Uterus (tissue), 4 donors: ENCODE data around the gene MAP2K7. TPM values are rescaled to one million over a fixed set of nuclear protein-coding genes. Genes with fewer than 3 reads are reported as not detected.

Experiments used
- DNase-seq, 2 donors: peaks; one replicate each; pipeline ENCODE4 v3.0.0-alpha.2; 2019 to 2020
- H3K27ac ChIP-seq, 2 donors: fragments of 200-600 bp; sonication (generic); 1 replicate in 1 of 2; 2 replicates in 1 of 2; pipeline ENCODE4 v1.5.1; 2016 to 2018
- H3K27me3 ChIP-seq, 2 donors: fragments of 200-600 bp; sonication (generic); one replicate each; pipeline ENCODE4 v1.5.1; 2018 to 2019; ENCODE audit warnings: control low read depth in 1 of 2
- H3K36me3 ChIP-seq, 2 donors: fragments of 200-600 bp; sonication (generic); one replicate each; pipeline ENCODE4 v1.5.1; 2019; ENCODE audit warnings: control low read depth in 1 of 2
- H3K4me1 ChIP-seq, 2 donors: fragments of 200-600 bp; sonication (generic); one replicate each; pipeline ENCODE4 v1.5.1; 2018 to 2019; ENCODE audit warnings: control low read depth in 1 of 2
- H3K4me3 ChIP-seq, 2 donors: fragments of 200-600 bp; sonication (generic); 1 replicate in 1 of 2; 2 replicates in 1 of 2; pipeline ENCODE4 v1.5.1; 2018 to 2019; ENCODE audit warnings: mild to moderate bottlenecking in 1 of 2
- H3K9me3 ChIP-seq, 2 donors: fragments of 200-600 bp; sonication (generic); one replicate each; pipeline ENCODE4 v1.5.1; 2019; ENCODE audit warnings: control low read depth in 1 of 2
- CTCF ChIP-seq, 4 experiments: fragments of 200-600 bp in 2 of 4; fragments of 450-650 bp in 2 of 4; sonication (generic) in 2 of 4; IDR thresholded peaks; one replicate each; pipeline ENCODE4 v1.5.1; 2016 to 2019; ENCODE audit warnings: antibody characterized with exemption in 4 of 4, mild to moderate bottlenecking in 2 of 4, moderate library complexity in 1 of 4
- POLR2A ChIP-seq, 2 donors: fragments of 450-650 bp; IDR thresholded peaks; one replicate each; pipeline ENCODE4 v1.6.1; 2016; ENCODE audit warnings: antibody characterized with exemption in 2 of 2, mild to moderate bottlenecking in 1 of 2, moderate library complexity in 1 of 2
- intact Hi-C: fragments of 100-400 bp; cut with DNase I; formaldehyde crosslinking; loops from one replicate; pipeline ENCODE4 v1.15.1; 2023; ENCODE audit warnings: low total_unique reads
- total RNA-seq, 4 donors: library from RNA; depleted of rRNA in 3 of 4; stranded (reverse); fragments of >200 nt in 3 of 4; gene quantifications; one replicate each; pipeline versions ENCODE4 v1.1.0 to v1.2.4, GENCODE V29; 2014 to 2023
- donor health status: DM: yes; HTN: yes; CAD: no.

The MAP2K7 gene
- total RNA-seq, 4 donors from 2014 or later, result 0.59 to 40.2 (median 9.4) TPM

- no peak for DNase-seq
- Histone ChIP-seq H3K27me3 (no peaks in the 10 kb centered on the region), H3K27ac (no peak overlapping the region), H3K4me3 (no peak overlapping the region), H3K9me3 (no peaks in the 10 kb centered on the region), H3K36me3 (no peaks in the 10 kb centered on the region), H3K4me1 (peaks cover 0 to 8% of the 10 kb centered on the region in 2 donors)
- intact Hi-C loops, result no loop called here
- no peak for TF ChIP-seq POLR2A (IDR thresholded peaks at IDR 0.05)
- TF ChIP-seq CTCF (IDR thresholded peaks at IDR 0.05), result no peak
These were observed 39.5 kb upstream of the MAP2K7 start for GRCh38 chr19:7863971-7864689.

GRCh38 chr19:7864690-7865074 is 39.0 kb upstream of the MAP2K7 start:
- Histone ChIP-seq H3K27me3 (no peaks in the 10 kb centered on the region), H3K36me3 (no peaks in the 10 kb centered on the region), H3K4me1 (peaks cover 0 to 13% of the 10 kb centered on the region in 2 donors), H3K27ac (no peak overlapping the region), H3K4me3 (no peak overlapping the region), H3K9me3 (no peaks in the 10 kb centered on the region)
- TF ChIP-seq POLR2A (IDR thresholded peaks at IDR 0.05) (no peak), CTCF (IDR thresholded peaks at IDR 0.05) (no peak)
- intact Hi-C loops, result no loop called here
- no peak for DNase-seq

- no peak for DNase-seq
- TF ChIP-seq CTCF (IDR thresholded peaks at IDR 0.05), result no peak
- TF ChIP-seq POLR2A (IDR thresholded peaks at IDR 0.05), result no peak
- H3K4me3 ChIP-seq, result no peak overlapping the region
- no peaks in the 10 kb centered on the region for H3K9me3 ChIP-seq
- peaks cover 0 to 17% of the 10 kb centered on the region in 2 donors for H3K4me1 ChIP-seq
- no peak overlapping the region for H3K27ac ChIP-seq
- intact Hi-C loops, result no loop called here
- no peaks in the 10 kb centered on the region for H3K27me3 ChIP-seq
- no peaks in the 10 kb centered on the region for H3K36me3 ChIP-seq
These were observed 38.3 kb upstream of the MAP2K7 start for GRCh38 chr19:7865262-7865911.

GRCh38 chr19:7866399-7867091 is 37.1 kb upstream of the MAP2K7 start:
- intact Hi-C loops, result no loop called here
- Histone ChIP-seq H3K27me3 (no peaks in the 10 kb centered on the region), H3K4me3 (no peak overlapping the region), H3K36me3 (no peaks in the 10 kb centered on the region), H3K4me1 (peaks cover 0 to 17% of the 10 kb centered on the region in 2 donors), H3K27ac (no peak overlapping the region), H3K9me3 (no peaks in the 10 kb centered on the region)
- TF ChIP-seq POLR2A (IDR thresholded peaks at IDR 0.05) (no peak), CTCF (IDR thresholded peaks at IDR 0.05) (no peak)
- DNase-seq, result no peak
